SK-N-SH (cell line): ENCODE results near the gene IQSEC1. TPM values are rescaled to one million over a fixed set of nuclear protein-coding genes. Genes with fewer than 3 reads are reported as not detected.
A peak's percentile ranks its signal among the peaks of the same experiment; 100 is the strongest.

Experiments used
- CTCF ChIA-PET: fragments of 300-600, 350-600 bp; formaldehyde crosslinking; extraction: SDS; loops from one replicate; lab custom pipeline; 2021; lab: Yijun Ruan, JAX
- POLR2A ChIA-PET: fragments of 350-600 bp; sonication (Branson Sonifier 250); formaldehyde crosslinking; extraction: SDS; loops from one replicate; lab custom pipeline; 2020; ENCODE audit warnings: antibody characterized with exemption, inconsistent platforms; lab: Yijun Ruan, JAX
- DNase-seq: peaks from one replicate; pipeline ENCODE4 v3.0.0; 2012
- H2AFZ ChIP-seq: fragments of 200-600 bp; sonication (generic); 2 replicates; pipeline ENCODE4 v1.8.1; 2016; ENCODE audit warnings: antibody characterized with exemption, mild to moderate bottlenecking, low read depth
- H3F3A ChIP-seq: fragments of 200-600 bp; sonication (generic); replicated peaks from 2 replicates; pipeline ENCODE3; 2016; ENCODE audit warnings: antibody characterized with exemption, mild to moderate bottlenecking; ENCODE audit not compliant: insufficient read depth
- H3K27ac ChIP-seq, 2 experiments: fragments of 200-500 bp in 1 of 2; fragments of 200-600 bp in 1 of 2; sonication (Bioruptor generic) in 1 of 2; sonication (generic), shearing (Covaris generic) in 1 of 2; 2 replicates each; pipeline versions ENCODE4 v1.5.1 to v1.6.1; 2014 to 2016; ENCODE audit warnings: low read depth in 2 of 2, inconsistent platforms in 1 of 2, low read length in 1 of 2, mild to moderate bottlenecking in 1 of 2, mixed read lengths in 1 of 2
- H3K27me3 ChIP-seq: fragments of 200-600 bp; sonication (generic), shearing (Covaris generic); 2 replicates; pipeline ENCODE4 v1.6.1; 2016; ENCODE audit warnings: mixed run types; ENCODE audit not compliant: insufficient read depth
- H3K36me3 ChIP-seq, 2 experiments: fragments of 200-500 bp in 1 of 2; fragments of 200-600 bp in 1 of 2; sonication (Bioruptor generic) in 1 of 2; sonication (generic) in 1 of 2; replicated peaks in 1 of 2; 2 replicates each; pipeline versions ENCODE3 to v1.5.1; 2014 to 2016; ENCODE audit warnings: low read length in 1 of 2, mild to moderate bottlenecking in 1 of 2; ENCODE audit not compliant: insufficient read depth in 2 of 2, control insufficient read depth in 1 of 2
- H3K4me1 ChIP-seq, 2 experiments: fragments of 200-500 bp in 1 of 2; fragments of 200-600 bp in 1 of 2; sonication (Bioruptor generic) in 1 of 2; sonication (generic), shearing (Covaris generic) in 1 of 2; 2 replicates each; pipeline versions ENCODE4 v1.5.1 to v1.6.1; 2014 to 2016; ENCODE audit warnings: low read depth in 1 of 2, low read length in 1 of 2, mixed run types in 1 of 2; ENCODE audit not compliant: insufficient read depth in 2 of 2, control insufficient read depth in 1 of 2
- H3K4me2 ChIP-seq: fragments of 200-600 bp; sonication (generic), shearing (Covaris generic); 2 replicates; pipeline ENCODE4 v1.6.1; 2017; ENCODE audit warnings: mixed run types
- H3K4me3 ChIP-seq, 2 experiments: fragments of 200-500 bp in 1 of 2; fragments of 200-600 bp in 1 of 2; sonication (Bioruptor generic) in 1 of 2; sonication (generic), shearing (Covaris generic) in 1 of 2; 2 replicates each; pipeline versions ENCODE4 v1.5.1 to v1.8.1; 2014 to 2016; ENCODE audit warnings: low read depth in 2 of 2, inconsistent platforms in 1 of 2, low read length in 1 of 2, mild to moderate bottlenecking in 1 of 2, mixed read lengths in 1 of 2, moderate library complexity in 1 of 2
- H3K79me2 ChIP-seq: fragments of 200-600 bp; sonication (generic); 2 replicates; pipeline ENCODE4 v1.8.1; 2017; ENCODE audit warnings: mild to moderate bottlenecking; ENCODE audit not compliant: insufficient read depth
- H3K9ac ChIP-seq: fragments of 200-600 bp; sonication (generic); 2 replicates; pipeline ENCODE4 v1.6.1; 2017; ENCODE audit warnings: mixed run types
- H3K9me2 ChIP-seq: fragments of 200-600 bp; sonication (generic); 2 replicates; pipeline ENCODE4 v1.6.1; 2017; ENCODE audit warnings: mixed run types
- H3K9me3 ChIP-seq: fragments of 200-600 bp; sonication (generic); 2 replicates; pipeline ENCODE4 v1.6.1; 2017; ENCODE audit warnings: mixed run types, mild to moderate bottlenecking, moderate library complexity
- H4K20me1 ChIP-seq: fragments of 200-600 bp; sonication (generic); 2 replicates; pipeline ENCODE4 v1.6.1; 2017; ENCODE audit warnings: mild to moderate bottlenecking, mixed run types; ENCODE audit not compliant: insufficient read depth
- CTCF ChIP-seq: fragments of 200-600 bp; sonication (generic); IDR thresholded peaks from 2 replicates; pipeline ENCODE4 v1.6.1; 2017; ENCODE audit warnings: antibody characterized with exemption, mild to moderate bottlenecking, moderate library complexity
- FOXJ3 ChIP-seq: sonication (generic); formaldehyde crosslinking; IDR thresholded peaks from 2 replicates; pipeline ENCODE4 v1.5.1; 2020; ENCODE audit warnings: mild to moderate bottlenecking, missing genetic modification reagents
- FOXM1 ChIP-seq: IDR thresholded peaks from 2 replicates; pipeline ENCODE4 v1.4.0; 2012; ENCODE audit warnings: low read depth, mild to moderate bottlenecking
- GATA2 ChIP-seq: sonication (generic); formaldehyde crosslinking; IDR thresholded peaks from 2 replicates; pipeline ENCODE4 v1.5.0; 2020; ENCODE audit warnings: mild to moderate bottlenecking, missing genetic modification reagents
- NRF1 ChIP-seq: IDR thresholded peaks from 2 replicates; pipeline ENCODE4 v1.6.1; 2012; ENCODE audit warnings: low read depth, mild to moderate bottlenecking, low read length
- POLR2AphosphoS5 ChIP-seq: IDR thresholded peaks from 2 replicates; pipeline ENCODE4 v1.6.1; 2012; ENCODE audit warnings: low read depth, low read length
- RAD21 ChIP-seq: IDR thresholded peaks from 2 replicates; pipeline ENCODE4 v1.6.1; 2012; ENCODE audit warnings: mild to moderate bottlenecking, low read length
- RCOR1 ChIP-seq: fragments of 150-350 bp; IDR thresholded peaks from 2 replicates; pipeline ENCODE4 v1.6.1; 2017; ENCODE audit warnings: antibody characterized with exemption, low read length
- REST ChIP-seq: IDR thresholded peaks from 2 replicates; pipeline ENCODE4 v1.6.1; 2012; ENCODE audit warnings: mild to moderate bottlenecking, low read depth, low read length, moderate library complexity
- SIN3A ChIP-seq: IDR thresholded peaks from 2 replicates; pipeline ENCODE4 v1.6.1; 2012; ENCODE audit warnings: low read depth, mild to moderate bottlenecking, low read length, moderate library complexity, borderline replicate concordance
- TCF12 ChIP-seq: IDR thresholded peaks from 2 replicates; pipeline ENCODE4 v1.4.0; 2012
- TEAD4 ChIP-seq: IDR thresholded peaks from 2 replicates; pipeline ENCODE4 v1.4.0; 2012; ENCODE audit warnings: mild to moderate bottlenecking, borderline replicate concordance; ENCODE audit not compliant: insufficient read depth
- USF1 ChIP-seq: IDR thresholded peaks from 2 replicates; pipeline ENCODE4 v1.4.0; 2012; ENCODE audit warnings: low read depth, borderline replicate concordance
- YY1 ChIP-seq: IDR thresholded peaks from 2 replicates; pipeline ENCODE4 v1.4.0; 2012; ENCODE audit warnings: low read depth, mild to moderate bottlenecking
- WGBS: methylation state at CpG from one replicate; pipeline ENCODE4 v1.1.6; 2017; ENCODE audit warnings: low lambda C conversion rate; 5-methylcytosine and 5-hydroxymethylcytosine counted together
- polyA plus RNA-seq, 3 experiments: library from polyadenylated mRNA; depleted of rRNA; stranded (reverse); fragments of >200 nt; gene quantifications; 2 replicates each; pipeline ENCODE4 v1.2.3, GENCODE V29; 2012

Gene IQSEC1
- polyA plus RNA-seq, 1 of the 3 experiments (the other 2 are of a cell fraction), result 6.2 TPM

GRCh38 chr3:12935861-12936830 is 137.1 kb downstream of the IQSEC1 start:
- no peak for DNase-seq
- no peak overlapping the region for H3K4me2 ChIP-seq
- H3K9ac ChIP-seq, result no peak overlapping the region
- H3K4me3 ChIP-seq, result no peak overlapping the region
- peaks cover 42% of the 10 kb centered on the region for H4K20me1 ChIP-seq
- TF ChIP-seq GATA2 (CRISPR knock-in tag), result no peak
- TF ChIP-seq SIN3A, result no peak
- no peak for TF ChIP-seq TEAD4
- no peak for TF ChIP-seq USF1
- no peak for TF ChIP-seq CTCF
- no peak for TF ChIP-seq NRF1
- TF ChIP-seq, all 33 proteins: peak for 0
- H2AFZ ChIP-seq, result no peak overlapping the region
- 97% methylated on average over 35 of the region's 67 CpGs for WGBS
- H3K9me3 ChIP-seq, result no peaks in the 10 kb centered on the region
- ChIA-PET POLR2A (no interaction called here), CTCF (interaction anchor here (1.1 to 5.5 kb wide), 3 partner anchors 10 to 94 kb away, joined by 3 to 21 read pairs (median 5); partner anchors contain the start of gene RPL32)
- no peaks in the 10 kb centered on the region for H3K79me2 ChIP-seq
- no peaks in the 10 kb centered on the region for H3K27me3 ChIP-seq
- H3K27ac ChIP-seq, result no peak overlapping the region; a peak in 1 of 4 replicates
- peaks cover 0 to 46% of the 10 kb centered on the region in 2 experiments for H3K36me3 ChIP-seq
- no peaks in the 10 kb centered on the region for H3K9me2 ChIP-seq
- H3F3A ChIP-seq, result no peaks in the 10 kb centered on the region
- peaks cover 0 to 55% of the 10 kb centered on the region in 2 experiments; a peak in 2 of 4 replicates for H3K4me1 ChIP-seq

DNA sequence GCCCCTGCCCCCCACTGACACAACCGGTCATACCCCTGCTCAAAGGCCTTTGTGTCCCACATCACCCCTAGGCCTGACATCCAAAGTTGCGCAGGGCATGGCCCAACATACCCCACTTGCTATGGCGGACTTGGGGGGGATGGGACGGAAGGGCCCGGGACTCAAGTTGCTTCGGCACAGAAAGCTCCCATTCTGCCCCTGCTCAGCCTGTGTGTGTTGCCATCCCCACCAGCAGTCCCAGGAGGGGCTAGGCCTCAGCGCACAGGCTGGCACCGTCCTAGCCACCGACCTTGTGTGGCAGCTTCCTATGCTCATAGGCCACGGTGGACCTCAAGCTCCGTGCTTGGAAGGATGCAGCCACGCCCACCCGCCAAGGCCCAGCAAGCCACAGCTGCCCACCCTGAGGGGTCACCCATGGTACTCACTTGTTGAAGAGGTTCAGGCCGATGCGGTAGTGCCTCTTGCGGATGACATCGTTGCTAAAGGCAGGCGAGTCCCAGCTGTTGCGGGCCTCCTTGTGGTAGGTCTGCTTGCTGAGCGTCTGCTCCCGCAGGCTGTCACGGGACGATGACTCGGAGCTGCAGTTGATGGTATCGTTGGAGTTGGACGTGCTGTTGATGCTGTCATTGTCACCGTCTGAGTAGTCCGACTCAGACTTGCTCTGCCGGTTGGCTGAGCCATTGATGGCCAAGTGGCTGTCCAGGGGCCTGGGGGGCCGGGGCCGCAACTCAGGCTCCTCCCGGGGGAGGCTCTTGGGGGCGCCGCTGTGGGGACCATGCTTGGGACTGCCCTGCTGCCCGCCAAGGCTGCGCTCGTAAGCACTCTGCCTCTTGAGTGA is 138.0 kb downstream of the IQSEC1 start:
- no peaks in the 10 kb centered on the region for H3F3A ChIP-seq
- H3K4me3 ChIP-seq, result no peak overlapping the region
- H3K27me3 ChIP-seq, result no peaks in the 10 kb centered on the region
- ChIA-PET POLR2A (no interaction called here), CTCF (interaction anchor here (1.1 to 5.5 kb wide), 3 partner anchors 11 to 94 kb away, joined by 3 to 21 read pairs (median 5); partner anchors contain the start of gene RPL32)
- peaks cover 0 to 45% of the 10 kb centered on the region in 2 experiments for H3K36me3 ChIP-seq
- no peak overlapping the region for H2AFZ ChIP-seq
- no peak overlapping the region for H3K9ac ChIP-seq
- peaks cover 51% of the 10 kb centered on the region for H4K20me1 ChIP-seq
- no peaks in the 10 kb centered on the region for H3K9me2 ChIP-seq
- no peaks in the 10 kb centered on the region for H3K79me2 ChIP-seq
- DNase-seq, result no peak
- H3K4me2 ChIP-seq, result peak overlapping the region; percentile 19; the same call in 1 of the 2 replicates
- H3K4me1 ChIP-seq, result peaks cover 0 to 55% of the 10 kb centered on the region in 2 experiments; a peak in 2 of 4 replicates
- H3K9me3 ChIP-seq, result no peaks in the 10 kb centered on the region
- 93% methylated on average over 26 of the region's 37 CpGs for WGBS
- H3K27ac ChIP-seq, result peak overlapping the region in 1 of 2 experiments; percentile 34; a peak in 1 of 4 replicates
- TF ChIP-seq POLR2AphosphoS5, result no peak
- no peak for TF ChIP-seq SIN3A
- no peak for TF ChIP-seq YY1
- no peak for TF ChIP-seq RAD21
- TF ChIP-seq REST, result no peak
- no peak for TF ChIP-seq USF1
- TF ChIP-seq FOXJ3, result no peak
- no peak for TF ChIP-seq RCOR1
- TF ChIP-seq TCF12, result no peak
- TF ChIP-seq FOXM1, result no peak
- no peak for TF ChIP-seq TEAD4
- no peak for TF ChIP-seq GATA2 (CRISPR knock-in tag)
